IMR-90 (cell line): ENCODE measurements around the gene FLT4. TPM values are rescaled to one million over a fixed set of nuclear protein-coding genes. Genes with fewer than 3 reads are reported as not detected.

Experiments
- ATAC-seq: fragments of 200-7000 bp; cut with Tn5 transposase; 2 replicates; pipeline ENCODE4 v1.9.1; 2020; ENCODE audit warnings: low read depth, mild to moderate bottlenecking, moderate library complexity
- BruUV-seq: library from RNA; stranded (reverse); fragments of 400-500 nt; replicated peaks from 2 replicates; lab custom pipeline; 2021; lab: Mats Ljungman, UMichigan
- CTCF ChIA-PET: fragments of 300-600 bp; formaldehyde crosslinking; extraction: SDS; loops from one replicate; lab custom pipeline; 2021; ENCODE audit warnings: antibody characterized with exemption; lab: Yijun Ruan, JAX
- POLR2A ChIA-PET: fragments of 300-600 bp; sonication (Branson Sonifier 250); formaldehyde crosslinking; loops from one replicate; lab custom pipeline; 2022; ENCODE audit warnings: antibody characterized with exemption; ENCODE audit not compliant: unreplicated experiment; lab: Charles Lee
- DNase-seq: peaks from one replicate; pipeline ENCODE4 v3.0.0; 2013
- H2AFZ ChIP-seq: replicated peaks from 2 replicates; pipeline ENCODE3; 2013; ENCODE audit warnings: low read length, mild to moderate bottlenecking; ENCODE audit not compliant: poor library complexity
- H2AK5ac ChIP-seq: 2 replicates; pipeline ENCODE4 v1.6.1; 2013; ENCODE audit warnings: low read depth, low read length, inconsistent platforms
- H2AK9ac ChIP-seq: replicated peaks from 2 replicates; pipeline ENCODE3; 2013; ENCODE audit warnings: mild to moderate bottlenecking, low read depth, low read length, moderate library complexity; ENCODE audit not compliant: poor library complexity
- H2BK120ac ChIP-seq: 2 replicates; pipeline ENCODE4 v1.6.1; 2013; ENCODE audit warnings: low read depth, low read length, inconsistent platforms
- H2BK15ac ChIP-seq: 3 replicates; pipeline ENCODE4 v1.6.1; 2013; ENCODE audit warnings: low read depth, low read length, inconsistent platforms
- H2BK20ac ChIP-seq: 2 replicates; pipeline ENCODE4 v1.6.1; 2013; ENCODE audit warnings: low read depth, mild to moderate bottlenecking, inconsistent platforms, low read length, moderate library complexity
- H2BK5ac ChIP-seq: 2 replicates; pipeline ENCODE4 v1.6.1; 2013; ENCODE audit warnings: mild to moderate bottlenecking, low read depth, low read length, inconsistent platforms; ENCODE audit not compliant: poor library complexity, severe bottlenecking
- H3K14ac ChIP-seq: replicated peaks from 2 replicates; pipeline ENCODE4 v1.6.1; 2013; ENCODE audit warnings: low read depth, low read length, inconsistent platforms
- H3K18ac ChIP-seq: 2 replicates; pipeline ENCODE4 v1.6.1; 2013; ENCODE audit warnings: low read depth, low read length, control low read depth
- H3K23ac ChIP-seq: 2 replicates; pipeline ENCODE4 v1.6.1; 2013; ENCODE audit warnings: low read depth, low read length, inconsistent platforms
- H3K27ac ChIP-seq: 2 replicates; pipeline ENCODE4 v1.5.1; 2013; ENCODE audit warnings: mild to moderate bottlenecking, control low read depth, low read length; ENCODE audit not compliant: insufficient read depth
- H3K27me3 ChIP-seq: 2 replicates; pipeline ENCODE4 v1.6.1; 2013; ENCODE audit warnings: low read length; ENCODE audit not compliant: control insufficient read depth, insufficient read depth
- H3K36me3 ChIP-seq: 2 replicates; pipeline ENCODE4 v1.6.1; 2013; ENCODE audit warnings: low read length, mixed read lengths; ENCODE audit not compliant: control insufficient read depth, insufficient read depth
- H3K4ac ChIP-seq: 2 replicates; pipeline ENCODE4 v1.6.1; 2013; ENCODE audit warnings: low read depth, low read length, inconsistent platforms
- H3K4me1 ChIP-seq: 2 replicates; pipeline ENCODE4 v1.6.1; 2013; ENCODE audit warnings: low read length, mixed read lengths; ENCODE audit not compliant: control insufficient read depth, insufficient read depth
- H3K4me2 ChIP-seq: 2 replicates; pipeline ENCODE4 v1.6.1; 2013; ENCODE audit warnings: low read depth, mild to moderate bottlenecking, control low read depth, low read length, moderate library complexity
- H3K4me3 ChIP-seq: 2 replicates; pipeline ENCODE4 v1.5.1; 2013; ENCODE audit warnings: low read depth, mild to moderate bottlenecking, control low read depth, low read length, moderate library complexity; ENCODE audit not compliant: insufficient read depth
- H3K56ac ChIP-seq: 2 replicates; pipeline ENCODE4 v1.6.1; 2013; ENCODE audit warnings: low read length, inconsistent platforms; ENCODE audit not compliant: insufficient read depth; ENCODE audit errors: extremely low read depth
- H3K79me1 ChIP-seq, 2 experiments: 2 replicates each; pipeline ENCODE4 v1.6.1; 2013; ENCODE audit warnings: low read length in 2 of 2, inconsistent platforms in 1 of 2, low read depth in 1 of 2
- H3K9ac ChIP-seq: 2 replicates; pipeline ENCODE4 v1.6.1; 2013; ENCODE audit warnings: low read depth, low read length, control low read depth
- H3K9me1 ChIP-seq: 2 replicates; pipeline ENCODE4 v1.6.1; 2013; ENCODE audit warnings: low read length, inconsistent platforms; ENCODE audit not compliant: insufficient read depth
- H3K9me3 ChIP-seq: 2 replicates; pipeline ENCODE4 v1.6.1; 2013; ENCODE audit warnings: low read length; ENCODE audit not compliant: control insufficient read depth, insufficient read depth
- H4K20me1 ChIP-seq: 2 replicates; pipeline ENCODE4 v1.6.1; 2013; ENCODE audit warnings: low read length, inconsistent platforms; ENCODE audit not compliant: insufficient read depth
- H4K5ac ChIP-seq: 2 replicates; pipeline ENCODE4 v1.6.1; 2013; ENCODE audit warnings: mild to moderate bottlenecking, low read depth, low read length, control low read depth
- H4K8ac ChIP-seq, 2 experiments: 2 replicates each; pipeline ENCODE4 v1.6.1; 2013; ENCODE audit warnings: low read depth in 2 of 2, low read length in 2 of 2, control low read depth in 1 of 2, inconsistent platforms in 1 of 2
- H4K91ac ChIP-seq: 2 replicates; pipeline ENCODE4 v1.6.1; 2013; ENCODE audit warnings: low read depth, low read length, inconsistent platforms; ENCODE audit not compliant: insufficient read depth
- BHLHE40 ChIP-seq: fragments of 150-350 bp; IDR thresholded peaks from 2 replicates; pipeline ENCODE4 v1.6.1; 2016; ENCODE audit warnings: mild to moderate bottlenecking, low read depth, low read length
- CEBPB ChIP-seq: IDR thresholded peaks from 2 replicates; pipeline ENCODE4 v1.6.1; 2012; ENCODE audit warnings: low read depth, low read length, improper control_type of control experiment
- CHD1 ChIP-seq: IDR thresholded peaks from 2 replicates; pipeline ENCODE4 v1.6.1; 2012; ENCODE audit warnings: low read depth, low read length, improper control_type of control experiment
- FOS ChIP-seq: fragments of 150-350 bp; IDR thresholded peaks from 2 replicates; pipeline ENCODE4 v1.6.1; 2016; ENCODE audit warnings: low read depth, low read length
- MAZ ChIP-seq: IDR thresholded peaks from 2 replicates; pipeline ENCODE4 v1.6.1; 2012; ENCODE audit warnings: low read depth, mild to moderate bottlenecking, low read length, improper control_type of control experiment, moderate library complexity, borderline replicate concordance
- MXI1 ChIP-seq: IDR thresholded peaks from 2 replicates; pipeline ENCODE4 v1.6.1; 2012; ENCODE audit warnings: low read depth, mild to moderate bottlenecking, low read length, moderate library complexity, borderline replicate concordance
- NFE2L2 ChIP-seq: fragments of 150-350 bp; IDR thresholded peaks from 2 replicates; pipeline ENCODE4 v1.6.1; 2016; ENCODE audit warnings: low read depth, mild to moderate bottlenecking, low read length
- POLR2A ChIP-seq: IDR thresholded peaks from 2 replicates; pipeline ENCODE4 v1.6.1; 2012; ENCODE audit warnings: mild to moderate bottlenecking, low read depth, low read length
- RAD21 ChIP-seq: IDR thresholded peaks from 2 replicates; pipeline ENCODE4 v1.6.1; 2012; ENCODE audit warnings: low read length, improper control_type of control experiment
- RCOR1 ChIP-seq: IDR thresholded peaks from 2 replicates; pipeline ENCODE4 v1.6.1; 2012; ENCODE audit warnings: mild to moderate bottlenecking, low read length, improper control_type of control experiment; ENCODE audit not compliant: insufficient replicate concordance
- RFX5 ChIP-seq: IDR thresholded peaks from 2 replicates; pipeline ENCODE4 v1.8.0; 2012; ENCODE audit warnings: low read depth, mild to moderate bottlenecking, low read length, moderate library complexity
- SMC3 ChIP-seq: fragments of 150-350 bp; IDR thresholded peaks from 2 replicates; pipeline ENCODE4 v1.6.1; 2016; ENCODE audit warnings: low read depth, mild to moderate bottlenecking, antibody characterized with exemption, low read length, moderate library complexity
- WGBS, 2 experiments: methylation state at CpG; one replicate each; pipeline versions ENCODE4 v1.1.5 to v1.1.7; 2013; ENCODE audit warnings: missing lambda C conversion rate in 2 of 2; ENCODE audit not compliant: insufficient read length in 1 of 2; ENCODE audit errors: extremely low coverage in 2 of 2; 5-methylcytosine and 5-hydroxymethylcytosine counted together
- dilution Hi-C: fragments of 300-500 bp; cut with HindIII; formaldehyde crosslinking; loops from one replicate; pipeline ENCODE4 v1.14.3; 2018; ENCODE audit warnings: low sequenced_read_pairs; ENCODE audit not compliant: unreplicated experiment
- in situ Hi-C: fragments of 300-500 bp; cut with MboI; formaldehyde crosslinking; loops from 3 replicates; pipeline ENCODE4 v1.14.3; 2019; ENCODE audit warnings: low sequenced_read_pairs, inconsistent platforms, mixed read lengths
- intact Hi-C: fragments of 100-400 bp; cut with micrococcal nuclease; formaldehyde crosslinking; loops from 2 replicates; pipeline ENCODE4 v1.10.0; 2022
- polyA plus RNA-seq, 3 experiments: library from polyadenylated mRNA; depleted of rRNA; stranded (reverse); fragments of >200 nt; gene quantifications; 2 replicates each; pipeline ENCODE4 v1.2.3, GENCODE V29; 2012; ENCODE audit warnings: low replicate concordance in 1 of 3
- total RNA-seq: library from RNA; depleted of rRNA; stranded (reverse); fragments of >200 nt; gene quantifications from 2 replicates; pipeline ENCODE4 v1.2.3, GENCODE V29; 2012
- TF ChIP-seq, protein P1 (sequence below): conservative IDR thresholded peaks from 2 replicates; pipeline ENCODE4 v1.5.1; 2012; ENCODE audit warnings: mild to moderate bottlenecking, low read depth, low read length, improper control_type of control experiment
- TF ChIP-seq, protein P2 (sequence below): fragments of 150-350 bp; IDR thresholded peaks from 2 replicates; pipeline ENCODE4 v1.6.1; 2016; ENCODE audit warnings: low read depth, mild to moderate bottlenecking, low read length, moderate library complexity, borderline replicate concordance
- TF ChIP-seq, protein P3 (sequence below): fragments of 150-350 bp; IDR thresholded peaks from 2 replicates; pipeline ENCODE4 v1.6.1; 2017; ENCODE audit warnings: mild to moderate bottlenecking, antibody characterized with exemption, low read length, low read depth

Gene FLT4
- total and polyA plus RNA-seq, 2 of the 4 experiments (the other 2 are of a cell fraction) = under 0.01 to 0.07 TPM

DNA sequence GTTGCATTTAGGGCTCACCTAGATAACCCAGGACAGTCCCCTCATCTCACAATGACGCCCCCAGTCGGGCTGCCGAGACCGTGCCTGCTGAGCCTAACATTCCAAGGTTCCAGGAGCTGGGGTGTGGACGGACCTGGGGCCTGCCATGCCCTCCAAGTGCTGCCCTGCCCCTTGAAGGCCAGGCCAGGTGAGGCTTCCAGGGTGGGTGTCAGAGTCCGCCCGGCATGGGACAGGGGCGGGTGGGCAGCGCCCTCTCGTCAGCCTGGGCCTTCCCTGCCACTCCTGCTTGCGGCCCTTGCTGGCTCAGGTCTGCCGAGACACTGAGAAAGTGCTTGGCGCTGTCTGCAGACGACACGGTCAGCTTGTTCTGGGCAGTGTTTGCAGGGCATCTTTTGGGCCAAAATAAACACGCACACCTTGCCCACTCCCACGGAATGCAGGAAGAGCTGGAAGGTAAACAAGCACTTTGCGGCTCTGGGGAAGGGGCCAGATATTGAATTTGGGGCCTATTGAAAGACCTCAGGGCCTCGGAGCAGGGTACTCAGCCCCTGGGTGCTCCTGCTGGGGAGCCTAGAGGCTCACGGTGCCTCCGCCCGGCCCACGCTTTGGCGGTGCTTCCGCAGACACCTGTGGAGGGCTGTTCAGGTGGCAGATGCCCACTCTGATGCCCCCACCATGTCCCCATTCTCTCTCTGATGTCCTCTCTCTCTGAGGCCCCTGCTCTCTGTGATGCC, 53.9 kb downstream of the FLT4 start:
- Histone ChIP-seq H3K9ac (no peak overlapping the region), H4K20me1 (no peaks in the 10 kb centered on the region), H4K91ac (no peak overlapping the region), H2AFZ (no peak overlapping the region), H2BK5ac (peak overlapping the region; percentile 64), H3K14ac (no peak overlapping the region), H3K4me2 (no peak overlapping the region), H3K27me3 (peaks cover 17% of the 10 kb centered on the region), H3K23ac (no peak overlapping the region), H4K5ac (no peak overlapping the region), H3K9me1 (no peaks in the 10 kb centered on the region), H3K4me1 (no peaks in the 10 kb centered on the region; the same call in 1 of the 2 replicates), H3K9me3 (no peaks in the 10 kb centered on the region), H3K79me1 (no peaks in the 10 kb centered on the region), H3K36me3 (no peaks in the 10 kb centered on the region), H3K18ac (no peak overlapping the region), H3K4me3 (no peak overlapping the region), H2AK5ac (no peak overlapping the region), H2BK20ac (no peak overlapping the region), H2BK120ac (no peak overlapping the region), H2BK15ac (no peak overlapping the region), H4K8ac (no peak overlapping the region), H3K56ac (no peak overlapping the region), H3K27ac (no peak overlapping the region), H3K4ac (no peak overlapping the region), H2AK9ac (no peak overlapping the region)
- WGBS, 2 experiments = 79% methylated on average over 15 of the region's 25 CpGs; no CpG with 5 or more reads in 1 of the 2 experiments
- in situ Hi-C loops (no loop called here), intact Hi-C loops (no loop called here), dilution Hi-C loops (no loop called here)
- no peak for ATAC-seq
- CTCF ChIA-PET = no interaction called here
- POLR2A ChIA-PET = no interaction called here
- BruUV-seq = no TSS peak
- no peak for TF ChIP-seq RCOR1
- TF ChIP-seq SMC3 = no peak
- TF ChIP-seq, protein P1, sequence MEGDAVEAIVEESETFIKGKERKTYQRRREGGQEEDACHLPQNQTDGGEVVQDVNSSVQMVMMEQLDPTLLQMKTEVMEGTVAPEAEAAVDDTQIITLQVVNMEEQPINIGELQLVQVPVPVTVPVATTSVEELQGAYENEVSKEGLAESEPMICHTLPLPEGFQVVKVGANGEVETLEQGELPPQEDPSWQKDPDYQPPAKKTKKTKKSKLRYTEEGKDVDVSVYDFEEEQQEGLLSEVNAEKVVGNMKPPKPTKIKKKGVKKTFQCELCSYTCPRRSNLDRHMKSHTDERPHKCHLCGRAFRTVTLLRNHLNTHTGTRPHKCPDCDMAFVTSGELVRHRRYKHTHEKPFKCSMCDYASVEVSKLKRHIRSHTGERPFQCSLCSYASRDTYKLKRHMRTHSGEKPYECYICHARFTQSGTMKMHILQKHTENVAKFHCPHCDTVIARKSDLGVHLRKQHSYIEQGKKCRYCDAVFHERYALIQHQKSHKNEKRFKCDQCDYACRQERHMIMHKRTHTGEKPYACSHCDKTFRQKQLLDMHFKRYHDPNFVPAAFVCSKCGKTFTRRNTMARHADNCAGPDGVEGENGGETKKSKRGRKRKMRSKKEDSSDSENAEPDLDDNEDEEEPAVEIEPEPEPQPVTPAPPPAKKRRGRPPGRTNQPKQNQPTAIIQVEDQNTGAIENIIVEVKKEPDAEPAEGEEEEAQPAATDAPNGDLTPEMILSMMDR = no peak
- TF ChIP-seq BHLHE40 = no peak
- no peak for TF ChIP-seq NFE2L2
- no peak for TF ChIP-seq CHD1
- no peak for TF ChIP-seq RAD21
- TF ChIP-seq, protein P2, sequence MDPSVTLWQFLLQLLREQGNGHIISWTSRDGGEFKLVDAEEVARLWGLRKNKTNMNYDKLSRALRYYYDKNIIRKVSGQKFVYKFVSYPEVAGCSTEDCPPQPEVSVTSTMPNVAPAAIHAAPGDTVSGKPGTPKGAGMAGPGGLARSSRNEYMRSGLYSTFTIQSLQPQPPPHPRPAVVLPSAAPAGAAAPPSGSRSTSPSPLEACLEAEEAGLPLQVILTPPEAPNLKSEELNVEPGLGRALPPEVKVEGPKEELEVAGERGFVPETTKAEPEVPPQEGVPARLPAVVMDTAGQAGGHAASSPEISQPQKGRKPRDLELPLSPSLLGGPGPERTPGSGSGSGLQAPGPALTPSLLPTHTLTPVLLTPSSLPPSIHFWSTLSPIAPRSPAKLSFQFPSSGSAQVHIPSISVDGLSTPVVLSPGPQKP = no peak
- TF ChIP-seq POLR2A = no peak
- no peak for TF ChIP-seq MAZ
- TF ChIP-seq CEBPB = no peak
- no peak for TF ChIP-seq FOS
- TF ChIP-seq RFX5 = no peak
- no peak for TF ChIP-seq MXI1
- TF ChIP-seq, protein P3, sequence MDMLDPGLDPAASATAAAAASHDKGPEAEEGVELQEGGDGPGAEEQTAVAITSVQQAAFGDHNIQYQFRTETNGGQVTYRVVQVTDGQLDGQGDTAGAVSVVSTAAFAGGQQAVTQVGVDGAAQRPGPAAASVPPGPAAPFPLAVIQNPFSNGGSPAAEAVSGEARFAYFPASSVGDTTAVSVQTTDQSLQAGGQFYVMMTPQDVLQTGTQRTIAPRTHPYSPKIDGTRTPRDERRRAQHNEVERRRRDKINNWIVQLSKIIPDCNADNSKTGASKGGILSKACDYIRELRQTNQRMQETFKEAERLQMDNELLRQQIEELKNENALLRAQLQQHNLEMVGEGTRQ = no peak
- DNase-seq = no peak
